Type B pancreatic cell (in vitro differentiated cells): ENCODE results near the gene ECI1. TPM values are rescaled to one million over a fixed set of nuclear protein-coding genes. Genes with fewer than 3 reads are reported as not detected.

Source experiments
- DNase-seq: peaks from one replicate; pipeline ENCODE4 v3.0.0; 2021; ENCODE audit warnings: mixed read lengths; ENCODE audit not compliant: unreplicated experiment; ENCODE audit errors: extremely low spot score
- H3K27ac Mint-ChIP-seq: 2 replicates; pipeline ENCODE4 v1.8.0; 2021; ENCODE audit warnings: mild to moderate bottlenecking, mixed read lengths
- H3K27me3 Mint-ChIP-seq: 2 replicates; pipeline ENCODE4 v1.8.0; 2021; ENCODE audit warnings: mixed read lengths
- H3K36me3 Mint-ChIP-seq: 2 replicates; pipeline ENCODE4 v1.8.0; 2021; ENCODE audit warnings: mixed read lengths
- H3K4me1 Mint-ChIP-seq: one replicate; pipeline ENCODE4 v1.8.0; 2021; ENCODE audit warnings: mixed read lengths; ENCODE audit not compliant: unreplicated experiment
- H3K4me3 Mint-ChIP-seq: 2 replicates; pipeline ENCODE4 v1.8.0; 2021; ENCODE audit warnings: mild to moderate bottlenecking, mixed read lengths
- H3K9me3 Mint-ChIP-seq: 2 replicates; pipeline ENCODE4 v1.8.0; 2021; ENCODE audit warnings: mixed read lengths
- CTCF ChIP-seq: fragments of 200-600 bp; sonication (generic); conservative IDR thresholded peaks from 2 replicates; pipeline ENCODE4 v1.5.0; 2021; ENCODE audit warnings: antibody characterized with exemption, mild to moderate bottlenecking
- total RNA-seq: library from RNA; stranded (reverse); gene quantifications from 2 replicates; pipeline ENCODE4 v1.2.1, GENCODE V29; 2021; ENCODE audit warnings: low replicate concordance

Gene ECI1
- total RNA-seq, 1 donor from 2014 or later = 72.7 TPM

DNA sequence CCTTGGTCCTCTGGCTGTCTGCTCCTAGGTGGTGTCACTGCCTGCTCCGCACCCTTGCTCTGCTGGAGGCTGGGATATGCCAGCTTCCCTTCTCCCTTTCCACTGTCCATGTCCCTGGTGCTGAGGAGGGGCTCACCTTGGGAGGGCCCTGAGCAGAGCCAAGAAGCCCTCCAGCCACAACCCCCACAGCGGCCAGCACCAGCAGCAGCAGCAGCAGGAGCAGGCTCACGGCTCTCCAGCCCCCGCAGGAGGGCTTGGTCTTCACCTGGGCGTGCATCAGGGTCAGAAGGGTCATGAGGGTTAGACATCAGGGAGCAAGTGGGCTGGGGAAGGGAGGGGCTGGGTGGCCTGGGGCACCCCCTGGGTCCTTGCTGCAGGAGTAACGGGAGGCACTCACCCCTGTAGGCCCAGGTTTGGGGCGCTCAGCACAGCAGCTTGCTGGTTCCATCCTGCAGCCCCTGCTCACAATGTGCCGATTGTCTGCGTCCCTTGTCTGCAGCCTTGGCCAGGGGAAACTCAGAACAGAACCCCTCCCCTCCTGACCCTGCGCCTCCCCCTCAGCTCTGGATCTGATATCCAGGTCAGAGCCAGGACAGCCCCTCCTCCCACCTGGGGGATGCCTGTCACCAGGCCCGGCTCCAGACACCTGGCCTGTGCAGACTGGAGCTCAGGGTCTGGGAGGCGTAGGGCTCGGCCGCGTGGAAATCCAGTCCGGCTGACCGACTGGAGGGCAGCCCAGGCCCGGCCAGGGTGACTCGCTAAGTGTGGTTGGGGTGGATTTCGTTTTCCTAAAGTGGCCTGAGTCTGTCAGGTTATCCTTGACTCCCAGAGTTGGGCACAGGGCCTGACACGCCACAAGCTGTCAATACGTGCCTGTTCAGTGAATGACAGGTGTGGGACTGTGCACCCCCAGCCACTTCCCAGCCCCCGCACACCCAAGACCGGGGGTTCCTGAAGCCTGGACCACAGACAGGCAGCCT lies 40.7 kb downstream of the ECI1 start, which contains the start of gene BRICD5:
Gene BRICD5, minus strand, starts transcription at position 478 of the 980 bp plus-strand sequence. Its CDS starts 30 bp downstream, at position 448.
- no peak for TF ChIP-seq CTCF
- peaks cover 21% of the 10 kb centered on the region for H3K4me1 Mint-ChIP-seq
- H3K36me3 Mint-ChIP-seq = peaks cover 4% of the 10 kb centered on the region
- DNase-seq = no peak
- no peaks in the 10 kb centered on the region for H3K9me3 Mint-ChIP-seq
- H3K27ac Mint-ChIP-seq = no peak within 1 kb of the TSS
- no peaks in the 10 kb centered on the region for H3K27me3 Mint-ChIP-seq
- peak within 1 kb of the TSS; percentile 58 for H3K4me3 Mint-ChIP-seq

DNA sequence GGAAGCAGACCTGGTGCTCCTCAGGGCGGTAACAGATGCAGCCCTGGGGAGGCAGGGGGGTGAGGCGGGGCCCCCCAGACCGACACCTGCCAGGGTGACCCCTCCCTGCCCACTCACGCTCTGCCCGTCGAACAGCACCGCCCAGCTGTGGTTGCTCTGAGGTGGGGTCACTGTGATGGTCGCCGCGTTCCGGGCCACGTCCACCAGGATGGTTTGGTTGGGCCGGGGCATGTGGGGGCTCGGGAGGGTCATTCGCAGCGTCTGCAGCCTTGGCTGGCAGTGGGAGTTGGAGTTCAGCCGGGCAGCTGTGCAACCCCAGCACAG lies 41.4 kb downstream of the ECI1 start:
- Mint-ChIP-seq H3K4me1 (peaks cover 21% of the 10 kb centered on the region), H3K27me3 (no peaks in the 10 kb centered on the region), H3K27ac (no peak overlapping the region), H3K4me3 (no peak overlapping the region), H3K9me3 (no peaks in the 10 kb centered on the region), H3K36me3 (peaks cover 4% of the 10 kb centered on the region)
- no peak for TF ChIP-seq CTCF
- no peak for DNase-seq

- Mint-ChIP-seq H3K4me3 (no peak overlapping the region), H3K9me3 (no peaks in the 10 kb centered on the region), H3K4me1 (peaks cover 24% of the 10 kb centered on the region), H3K36me3 (peaks cover 4% of the 10 kb centered on the region), H3K27ac (no peak overlapping the region), H3K27me3 (no peaks in the 10 kb centered on the region)
- DNase-seq = no peak
- no peak for TF ChIP-seq CTCF
Measured at GRCh38 chr16:2209258-2210008, 42.0 kb downstream of the ECI1 start.

DNA sequence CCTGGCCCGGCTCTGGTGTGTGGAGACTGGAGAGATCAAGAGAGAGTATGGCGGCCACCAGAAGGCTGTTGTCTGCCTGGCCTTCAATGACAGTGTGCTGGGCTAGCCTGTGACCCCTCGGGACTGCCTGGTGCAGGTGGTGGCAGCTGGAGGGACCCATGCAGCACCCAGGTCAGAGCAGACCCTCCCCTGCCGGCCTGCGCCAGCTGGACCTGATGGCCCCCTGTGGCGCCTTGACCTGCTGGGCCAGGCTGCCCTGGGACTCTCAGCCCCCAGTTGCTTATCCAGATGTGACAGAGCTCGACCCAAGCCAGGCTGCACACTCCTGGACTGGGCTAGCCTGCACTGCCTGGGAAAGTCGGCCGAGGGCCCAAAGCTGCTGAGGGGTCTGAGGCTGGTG lies 42.6 kb downstream of the ECI1 start:
- Mint-ChIP-seq H3K27me3 (no peaks in the 10 kb centered on the region), H3K9me3 (no peaks in the 10 kb centered on the region), H3K27ac (no peak overlapping the region), H3K4me3 (no peak overlapping the region), H3K4me1 (peaks cover 25% of the 10 kb centered on the region), H3K36me3 (peaks cover 4% of the 10 kb centered on the region)
- no peak for DNase-seq
- no peak for TF ChIP-seq CTCF

DNA sequence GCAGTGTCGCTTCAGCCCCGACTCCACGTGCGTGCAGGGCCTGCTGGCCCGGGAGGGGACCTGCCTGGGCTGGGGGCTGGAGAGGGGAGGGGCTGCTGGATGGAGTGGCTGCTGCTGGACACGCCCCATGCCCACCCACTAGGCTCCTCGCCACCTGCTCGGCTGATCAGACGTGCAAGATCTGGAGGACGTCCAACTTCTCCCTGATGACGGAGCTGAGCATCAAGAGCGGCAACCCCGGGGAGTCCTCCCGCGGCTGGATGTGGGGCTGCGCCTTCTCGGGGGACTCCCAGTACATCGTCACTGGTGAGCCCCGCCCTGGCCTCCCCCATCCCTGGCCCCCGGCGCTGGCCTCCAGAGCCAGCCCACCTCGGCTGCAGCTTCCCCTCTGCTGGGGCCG lies 43.1 kb downstream of the ECI1 start:
- Mint-ChIP-seq H3K9me3 (no peaks in the 10 kb centered on the region), H3K27me3 (no peaks in the 10 kb centered on the region), H3K36me3 (peaks cover 4% of the 10 kb centered on the region), H3K4me3 (no peak overlapping the region), H3K4me1 (peaks cover 22% of the 10 kb centered on the region), H3K27ac (no peak overlapping the region)
- DNase-seq = no peak
- TF ChIP-seq CTCF = no peak
